Astrocyte (in vitro differentiated cells and primary cell): Measurements from ENCODE around the gene CACNA1H. TPM values are rescaled to one million over a fixed set of nuclear protein-coding genes. Genes with fewer than 3 reads are reported as not detected.

Source experiments
- DNase-seq: peaks from one replicate; pipeline ENCODE4 v3.0.0-alpha.2; 2010; ENCODE audit warnings: low read depth
- FAIRE-seq: peaks from 2 replicates; lab custom pipeline; 2011; peaks lifted over from hg19 to GRCh38; lab: Jason Lieb, UNC
- H2AFZ ChIP-seq: 2 replicates; pipeline ENCODE4 v1.6.0; 2012; ENCODE audit warnings: low read depth, low read length, inconsistent platforms
- H3K27ac ChIP-seq: 2 replicates; pipeline ENCODE4 v1.5.1; 2011; ENCODE audit warnings: low read depth, low read length, inconsistent platforms
- H3K27me3 ChIP-seq: 2 replicates; pipeline ENCODE4 v1.6.0; 2011; ENCODE audit warnings: low read length, inconsistent platforms; ENCODE audit not compliant: insufficient read depth
- H3K36me3 ChIP-seq: 2 replicates; pipeline ENCODE4 v1.5.1; 2011; ENCODE audit warnings: low read length, inconsistent platforms; ENCODE audit not compliant: insufficient read depth
- H3K4me1 ChIP-seq: 2 replicates; pipeline ENCODE4 v1.5.1; 2011; ENCODE audit warnings: low read length, inconsistent platforms; ENCODE audit not compliant: insufficient read depth
- H3K4me2 ChIP-seq: 2 replicates; pipeline ENCODE4 v1.6.0; 2012; ENCODE audit warnings: low read length, inconsistent platforms
- H3K4me3 ChIP-seq: 2 replicates; pipeline ENCODE4 v1.5.1; 2011; ENCODE audit warnings: low read depth, mild to moderate bottlenecking, low read length, inconsistent platforms; ENCODE audit not compliant: insufficient read depth
- H3K79me2 ChIP-seq: 2 replicates; pipeline ENCODE4 v1.6.0; 2012; ENCODE audit warnings: mild to moderate bottlenecking, low read length, inconsistent platforms; ENCODE audit not compliant: insufficient read depth
- H3K9ac ChIP-seq: 2 replicates; pipeline ENCODE4 v1.6.0; 2012; ENCODE audit warnings: mild to moderate bottlenecking, low read length, inconsistent platforms
- H3K9me3 ChIP-seq: 2 replicates; pipeline ENCODE4 v1.5.1; 2012; ENCODE audit warnings: low read depth, mild to moderate bottlenecking, low read length, inconsistent platforms; ENCODE audit not compliant: insufficient read depth
- H4K20me1 ChIP-seq: 2 replicates; pipeline ENCODE4 v1.6.0; 2012; ENCODE audit warnings: low read length, inconsistent platforms; ENCODE audit not compliant: insufficient read depth
- H3K27ac Mint-ChIP-seq: one replicate; pipeline ENCODE4 v1.8.0; 2021; ENCODE audit warnings: mild to moderate bottlenecking, mixed read lengths; ENCODE audit not compliant: unreplicated experiment
- H3K27me3 Mint-ChIP-seq: one replicate; pipeline ENCODE4 v1.8.0; 2021; ENCODE audit warnings: low read depth, mixed read lengths; ENCODE audit not compliant: unreplicated experiment
- H3K36me3 Mint-ChIP-seq: one replicate; pipeline ENCODE4 v1.8.0; 2021; ENCODE audit warnings: low read depth, mixed read lengths; ENCODE audit not compliant: unreplicated experiment
- H3K4me1 Mint-ChIP-seq: one replicate; pipeline ENCODE4 v1.8.0; 2021; ENCODE audit warnings: low read depth, mixed read lengths; ENCODE audit not compliant: unreplicated experiment
- H3K4me3 Mint-ChIP-seq: one replicate; pipeline ENCODE4 v1.8.0; 2021; ENCODE audit warnings: mild to moderate bottlenecking, moderate library complexity, mixed read lengths; ENCODE audit not compliant: unreplicated experiment
- H3K9me3 Mint-ChIP-seq: one replicate; pipeline ENCODE4 v1.8.0; 2021; ENCODE audit warnings: mild to moderate bottlenecking, mixed read lengths; ENCODE audit not compliant: unreplicated experiment
- CTCF ChIP-seq: IDR thresholded peaks from 2 replicates; pipeline ENCODE4 v1.5.1; 2011; ENCODE audit warnings: low read depth, mild to moderate bottlenecking, inconsistent platforms, low read length, moderate library complexity; ENCODE audit not compliant: insufficient read depth
- EZH2 ChIP-seq: IDR thresholded peaks from 2 replicates; pipeline ENCODE4 v1.6.1; 2012; ENCODE audit warnings: mild to moderate bottlenecking, low read length, inconsistent platforms; ENCODE audit not compliant: insufficient read depth
- total RNA-seq: library from RNA; stranded (reverse); gene quantifications from 2 replicates; pipeline ENCODE4 v1.2.1, GENCODE V29; 2021

CACNA1H gene
- total RNA-seq, 1 donor from 2014 or later, result 21.7 TPM

- no peak overlapping the region for H3K27ac ChIP-seq
- H3K27me3 ChIP-seq, result no peaks in the 10 kb centered on the region
- Mint-ChIP-seq H3K27ac (no peak overlapping the region), H3K4me3 (no peak overlapping the region), H3K4me1 (no peaks in the 10 kb centered on the region), H3K9me3 (no peaks in the 10 kb centered on the region), H3K27me3 (peaks cover 13% of the 10 kb centered on the region), H3K36me3 (no peaks in the 10 kb centered on the region)
- TF ChIP-seq CTCF, result no peak
- no peaks in the 10 kb centered on the region for H3K9me3 ChIP-seq
- no peak overlapping the region for H3K9ac ChIP-seq
- FAIRE-seq, result no peak
- H3K79me2 ChIP-seq, result no peaks in the 10 kb centered on the region
- H3K4me1 ChIP-seq, result no peaks in the 10 kb centered on the region
- no peak for DNase-seq
- no peaks in the 10 kb centered on the region for H4K20me1 ChIP-seq
- no peaks in the 10 kb centered on the region for H3K36me3 ChIP-seq
- no peak overlapping the region for H3K4me3 ChIP-seq
- no peak overlapping the region for H2AFZ ChIP-seq
- H3K4me2 ChIP-seq, result no peak overlapping the region
Observed at GRCh38 chr16:1127101-1127500, 25.8 kb upstream of the CACNA1H start.

- no peaks in the 10 kb centered on the region for H3K27me3 ChIP-seq
- no peaks in the 10 kb centered on the region for H3K4me1 ChIP-seq
- no peak overlapping the region for H3K27ac Mint-ChIP-seq
- DNase-seq, result no peak
- H3K4me1 Mint-ChIP-seq, result no peaks in the 10 kb centered on the region
- H2AFZ ChIP-seq, result no peak overlapping the region
- H3K9me3 ChIP-seq, result no peaks in the 10 kb centered on the region
- peaks cover 16% of the 10 kb centered on the region for H3K27me3 Mint-ChIP-seq
- H3K9me3 Mint-ChIP-seq, result no peaks in the 10 kb centered on the region
- H3K9ac ChIP-seq, result no peak overlapping the region
- H3K79me2 ChIP-seq, result no peaks in the 10 kb centered on the region
- H3K4me2 ChIP-seq, result no peak overlapping the region
- H3K36me3 Mint-ChIP-seq, result no peaks in the 10 kb centered on the region
- no peak overlapping the region for H3K4me3 Mint-ChIP-seq
- H4K20me1 ChIP-seq, result no peaks in the 10 kb centered on the region
- TF ChIP-seq EZH2 (no peak), CTCF (no peak)
- no peak overlapping the region for H3K27ac ChIP-seq
- no peaks in the 10 kb centered on the region for H3K36me3 ChIP-seq
- no peak overlapping the region for H3K4me3 ChIP-seq
- FAIRE-seq, result no peak
Observed at GRCh38 chr16:1127971-1128715, 24.8 kb upstream of the CACNA1H start.
